ENCODE measurements around the gene M1AP.
A peak's percentile ranks its signal among the peaks of the same experiment; 100 is the strongest.

Gene M1AP

DNA sequence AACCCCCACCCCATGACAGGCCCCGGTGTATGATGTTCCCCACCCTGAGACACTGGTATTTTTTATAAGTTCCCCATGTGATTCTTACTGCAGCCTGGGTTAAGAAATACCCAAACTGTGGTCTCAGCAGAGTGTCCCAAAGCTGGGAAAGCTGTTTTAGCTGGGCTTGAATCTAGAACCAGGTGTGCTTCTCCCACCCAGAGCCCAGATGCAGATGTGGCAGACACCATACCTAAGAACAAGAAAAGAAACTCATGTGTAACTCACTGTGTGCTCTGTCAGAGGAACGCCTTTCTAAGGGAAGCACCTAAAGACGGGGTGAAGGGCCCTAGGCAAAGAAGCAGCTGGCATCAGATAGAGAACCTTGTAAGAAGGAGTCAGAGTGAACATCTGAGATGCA lies 69.7 kb downstream of the M1AP start:
- no peak for TF ChIP-seq CTCF (IDR thresholded peaks at IDR 0.05; ENCODE audit: low read depth, low read length, missing control alignments)
- DNase-seq (ENCODE audit: low read depth) = no peak

DNA sequence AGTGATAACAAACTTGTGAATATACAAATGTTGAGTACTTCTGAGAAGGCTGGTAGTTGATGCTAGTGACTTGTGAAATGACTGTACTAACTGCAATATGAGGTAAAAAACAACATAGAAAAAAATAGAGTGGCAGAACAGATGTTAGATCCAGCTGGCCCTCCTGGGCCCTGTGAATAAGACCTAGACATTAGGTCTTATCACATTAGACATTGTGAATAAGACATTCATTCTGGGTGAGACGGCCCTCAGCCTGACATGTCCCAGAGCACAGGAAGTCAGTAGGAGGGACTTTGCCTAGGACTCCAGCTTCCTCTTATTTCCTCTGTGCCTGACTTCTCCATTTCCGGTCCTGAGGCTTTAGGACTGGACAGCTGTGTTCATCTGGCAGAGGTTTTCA lies 70.7 kb downstream of the M1AP start:
- H3K4me3 ChIP-seq (ENCODE audit: low read depth, low read length) = no peak overlapping the region
- no peak for TF ChIP-seq CTCF (IDR thresholded peaks at IDR 0.05; ENCODE audit: low read depth, low read length, missing control alignments)
- DNase-seq (ENCODE audit: low read depth) = no peak

More for the DNA sequence above, 69.7 kb downstream of the M1AP start:
- H3K4me3 ChIP-seq (ENCODE audit: low read depth, low read length) = no peak overlapping the region

DNA sequence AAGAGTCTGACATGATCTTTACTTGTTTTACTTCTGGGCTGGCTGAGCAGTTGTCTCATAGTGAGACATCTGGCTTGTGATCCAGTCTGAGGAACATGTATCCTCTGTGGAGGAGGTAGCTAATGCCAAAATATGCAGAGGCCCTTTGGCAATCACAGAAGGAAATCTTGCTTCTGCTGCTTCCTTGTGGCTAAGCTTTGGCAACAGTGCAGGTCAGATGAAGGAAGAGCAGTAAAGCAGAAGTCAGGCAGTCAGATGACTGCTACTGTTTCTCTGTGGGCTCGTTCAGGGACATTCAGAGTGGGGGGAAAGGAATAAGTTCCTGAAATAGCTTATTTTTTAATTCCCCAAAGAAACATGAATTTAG lies 71.3 kb downstream of the M1AP start:
- no peak for DNase-seq (ENCODE audit: low read depth)
- TF ChIP-seq CTCF (IDR thresholded peaks at IDR 0.05; ENCODE audit: low read depth, low read length, missing control alignments) = no peak
- H3K4me3 ChIP-seq (ENCODE audit: low read depth, low read length) = no peak overlapping the region

DNA sequence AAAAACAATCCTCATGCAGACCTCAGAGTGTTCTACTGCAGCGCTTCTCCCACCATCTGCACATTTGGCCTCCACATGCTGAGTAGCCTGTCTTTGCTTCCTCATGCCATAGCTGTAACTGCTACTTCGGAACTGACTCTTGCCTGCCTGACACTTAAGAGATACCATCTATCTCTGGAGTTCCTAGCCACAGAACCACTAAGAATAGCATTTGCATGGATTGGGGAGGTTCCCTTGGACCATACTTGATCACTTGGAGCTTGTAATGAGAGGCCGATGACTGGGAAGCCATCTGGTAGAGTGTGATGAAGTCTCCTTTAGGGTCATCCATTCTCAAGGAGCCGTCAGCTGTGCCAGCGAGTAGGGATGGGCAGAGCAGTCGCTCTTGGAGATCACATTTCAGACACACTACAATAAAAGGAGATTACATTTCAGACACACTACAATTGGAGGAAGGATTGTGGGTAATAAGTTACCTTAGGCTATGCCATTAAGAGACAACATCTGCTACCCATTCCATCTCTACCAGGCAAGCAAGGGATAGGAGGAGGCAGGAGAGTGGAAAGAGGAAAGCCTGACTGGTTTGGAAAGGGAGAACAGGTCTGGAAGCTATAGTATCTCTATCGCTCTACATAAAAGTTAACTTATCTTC lies 71.8 kb downstream of the M1AP start:
- no peak overlapping the region for H3K4me3 ChIP-seq (ENCODE audit: low read depth, low read length)
- DNase-seq (ENCODE audit: low read depth) = no peak
- no peak for TF ChIP-seq CTCF (IDR thresholded peaks at IDR 0.05; ENCODE audit: low read depth, low read length, missing control alignments)

- DNase-seq (ENCODE audit: low read depth) = no peak
- TF ChIP-seq CTCF (IDR thresholded peaks at IDR 0.05; ENCODE audit: low read depth, low read length, missing control alignments) = no peak
- no peak overlapping the region for H3K4me3 ChIP-seq (ENCODE audit: low read depth, low read length)
These were observed 72.8 kb downstream of the M1AP start for GRCh38 chr2:74575320-74575719.

- H3K4me3 ChIP-seq (ENCODE audit: low read depth, low read length) = no peak overlapping the region; the same call in 1 of the 2 replicates
- no peak for TF ChIP-seq CTCF (IDR thresholded peaks at IDR 0.05; ENCODE audit: low read depth, low read length, missing control alignments)
- DNase-seq (ENCODE audit: low read depth) = peak; percentile 80
These were observed 74.2 kb downstream of the M1AP start for GRCh38 chr2:74573747-74574562.

All from GM12864 (cell line).